GM21786 (cell line): ENCODE measurements around the gene RNF150.

ENCODE experiments used
- ATAC-seq: cut with Tn5 transposase; IDR thresholded peaks from one replicate; pipeline ENCODE4 v1.9.1; 2021; ENCODE audit not compliant: unreplicated experiment

The RNF150 gene

GRCh38 chr4:141028024-141028529 is 105.2 kb downstream of the RNF150 start:
- no peak for ATAC-seq

- ATAC-seq = no peak
Measured at GRCh38 chr4:141027421-141027820, 105.8 kb downstream of the RNF150 start.

- no peak for ATAC-seq
Measured at GRCh38 chr4:141026900-141027299, 106.4 kb downstream of the RNF150 start.

GRCh38 chr4:141023051-141023450 is 110.2 kb downstream of the RNF150 start:
- no peak for ATAC-seq

- no peak for ATAC-seq
Measured at GRCh38 chr4:141022111-141022695, 111.1 kb downstream of the RNF150 start.

GRCh38 chr4:141021397-141022110 is 111.7 kb downstream of the RNF150 start:
- ATAC-seq = no peak

- no peak for ATAC-seq
Measured at GRCh38 chr4:141020801-141021261, 112.4 kb downstream of the RNF150 start.

GRCh38 chr4:141019768-141020167 is 113.5 kb downstream of the RNF150 start:
- ATAC-seq = no peak

- ATAC-seq = no peak
Measured at GRCh38 chr4:141016117-141016798, 117.0 kb downstream of the RNF150 start.

GRCh38 chr4:141013899-141014298 is 119.4 kb downstream of the RNF150 start:
- ATAC-seq = no peak

- no peak for ATAC-seq
Measured at GRCh38 chr4:141011901-141012315, 121.4 kb downstream of the RNF150 start.

GRCh38 chr4:141009931-141010330 is 123.3 kb downstream of the RNF150 start:
- ATAC-seq = no peak

- no peak for ATAC-seq
Measured at GRCh38 chr4:141009129-141009528, 124.1 kb downstream of the RNF150 start.

GRCh38 chr4:141006242-141006802 is 126.9 kb downstream of the RNF150 start:
- no peak for ATAC-seq

GRCh38 chr4:141004823-141005222 is 128.4 kb downstream of the RNF150 start:
- no peak for ATAC-seq

GRCh38 chr4:141003193-141003592 is 130.1 kb downstream of the RNF150 start:
- ATAC-seq = no peak

- ATAC-seq = no peak
Measured at GRCh38 chr4:141002323-141002805, 130.9 kb downstream of the RNF150 start.

- ATAC-seq = no peak
Measured at GRCh38 chr4:140996766-140997165, 136.5 kb downstream of the RNF150 start.

- no peak for ATAC-seq
Measured at GRCh38 chr4:140995058-140995457, 138.2 kb downstream of the RNF150 start.

GRCh38 chr4:140994015-140994414 is 139.3 kb downstream of the RNF150 start:
- ATAC-seq = no peak

GRCh38 chr4:140993370-140993769 is 139.9 kb downstream of the RNF150 start:
- ATAC-seq = no peak
